ENCODE measurements around the gene TNK1.

TNK1 gene

GRCh38 chr17:7383742-7384488 is 3.0 kb downstream of the TNK1 start:
- no peaks in the 10 kb centered on the region for H3K27me3 ChIP-seq (ENCODE audit: insufficient read depth, poor library complexity, severe bottlenecking)
- no peak for DNase-seq (ENCODE audit: low read depth in 1 of 2, low spot score in 1 of 2)
- no peak for TF ChIP-seq CTCF (IDR thresholded peaks at IDR 0.05; ENCODE audit: insufficient read depth, low read length)
- no peak for TF ChIP-seq REST (IDR thresholded peaks at IDR 0.05; ENCODE audit: insufficient replicate concordance, low read depth)
- no peak for TF ChIP-seq POLR2AphosphoS5 (IDR thresholded peaks at IDR 0.05; ENCODE audit: low read depth)
- no peak for TF ChIP-seq SPI1 (IDR thresholded peaks at IDR 0.05; ENCODE audit: borderline replicate concordance, low read depth)
- H3K4me3 ChIP-seq (replicated peaks; ENCODE audit: insufficient read depth, low read length): no peak overlapping the region; the same call in 1 of the 2 replicates
- no peak overlapping the region for H3K27ac ChIP-seq (replicated peaks)

DNA sequence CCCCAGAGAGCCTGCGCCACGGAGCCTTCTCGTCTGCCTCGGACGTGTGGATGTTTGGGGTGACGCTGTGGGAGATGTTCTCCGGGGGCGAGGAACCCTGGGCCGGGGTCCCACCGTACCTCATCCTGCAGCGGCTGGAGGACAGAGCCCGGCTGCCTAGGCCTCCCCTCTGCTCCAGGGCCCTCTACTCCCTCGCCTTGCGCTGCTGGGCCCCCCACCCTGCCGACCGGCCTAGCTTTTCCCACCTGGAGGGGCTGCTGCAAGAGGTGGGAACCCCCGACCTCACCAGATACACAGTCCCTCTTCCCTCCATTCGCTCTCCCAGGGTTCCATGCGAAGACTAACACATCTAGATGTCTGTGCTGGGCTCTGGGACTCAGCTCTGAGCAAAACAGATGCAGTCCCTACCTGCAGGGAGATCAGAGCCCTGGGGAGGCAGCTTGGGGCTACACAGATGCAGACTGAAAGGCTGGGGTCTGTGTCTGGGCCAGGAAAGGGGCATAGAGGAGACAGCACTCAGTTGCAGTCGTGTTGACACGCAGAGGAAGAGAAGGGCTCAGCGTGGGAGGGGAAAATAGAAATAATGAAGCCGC is 3.7 kb downstream of the TNK1 start:
- H3K27me3 ChIP-seq (ENCODE audit: insufficient read depth, poor library complexity, severe bottlenecking): no peaks in the 10 kb centered on the region
- no peak for DNase-seq (ENCODE audit: low read depth in 1 of 2, low spot score in 1 of 2)
- H3K27ac ChIP-seq (replicated peaks): no peak overlapping the region
- TF ChIP-seq SPI1 (IDR thresholded peaks at IDR 0.05; ENCODE audit: borderline replicate concordance, low read depth) (no peak), GABPA (IDR thresholded peaks at IDR 0.05; ENCODE audit: low read depth) (no peak), CTCF (IDR thresholded peaks at IDR 0.05; ENCODE audit: insufficient read depth, low read length) (no peak), POLR2AphosphoS5 (IDR thresholded peaks at IDR 0.05; ENCODE audit: low read depth) (no peak), REST (IDR thresholded peaks at IDR 0.05; ENCODE audit: insufficient replicate concordance, low read depth) (no peak)
- no peak overlapping the region for H3K4me3 ChIP-seq (replicated peaks; ENCODE audit: insufficient read depth, low read length)

GRCh38 chr17:7388856-7389255 is 8.0 kb downstream of the TNK1 start:
- H3K27ac ChIP-seq (replicated peaks): no peak overlapping the region
- TF ChIP-seq GABPA (IDR thresholded peaks at IDR 0.05; ENCODE audit: low read depth) (no peak), REST (IDR thresholded peaks at IDR 0.05; ENCODE audit: insufficient replicate concordance, low read depth) (no peak), POLR2AphosphoS5 (IDR thresholded peaks at IDR 0.05; ENCODE audit: low read depth) (no peak), SPI1 (IDR thresholded peaks at IDR 0.05; ENCODE audit: borderline replicate concordance, low read depth) (no peak)
- no peak for DNase-seq (ENCODE audit: low read depth in 1 of 2, low spot score in 1 of 2)
- H3K27me3 ChIP-seq (ENCODE audit: insufficient read depth, poor library complexity, severe bottlenecking): no peaks in the 10 kb centered on the region
- H3K4me3 ChIP-seq (replicated peaks; ENCODE audit: insufficient read depth, low read length): no peak overlapping the region

All from HL-60 (cell line).